Keratinocyte (primary cell): ENCODE results near the gene UBQLN3. TPM values are rescaled to one million over a fixed set of nuclear protein-coding genes. Genes with fewer than 3 reads are reported as not detected.

Experiments used
- DNase-seq: peaks from one replicate; pipeline ENCODE4 v3.0.0-alpha.2; 2011; ENCODE audit warnings: low read depth, missing footprints, low spot score
- FAIRE-seq: peaks from 2 replicates; lab custom pipeline; 2011; peaks lifted over from hg19 to GRCh38; lab: Jason Lieb, UNC
- H2AFZ ChIP-seq: 2 replicates; pipeline ENCODE4 v1.6.0; 2012; ENCODE audit warnings: low read length, control low read depth, inconsistent platforms; ENCODE audit not compliant: control insufficient read depth
- H3K27ac ChIP-seq: 2 replicates; pipeline ENCODE4 v1.5.1; 2011; ENCODE audit warnings: low read length; ENCODE audit not compliant: control insufficient read depth, insufficient read depth
- H3K27me3 ChIP-seq: 3 replicates; pipeline ENCODE4 v1.6.0; 2011; ENCODE audit warnings: low read length; ENCODE audit not compliant: control insufficient read depth, insufficient read depth; ENCODE audit errors: extremely low read depth
- H3K36me3 ChIP-seq, 2 experiments: 2 replicates in 1 of 2; 3 replicates in 1 of 2; pipeline ENCODE4 v1.5.1; 2011; ENCODE audit warnings: low read length in 2 of 2, mild to moderate bottlenecking in 1 of 2; ENCODE audit not compliant: control insufficient read depth in 2 of 2, insufficient read depth in 2 of 2; ENCODE audit errors: extremely low read depth in 1 of 2
- H3K4me1 ChIP-seq: 3 replicates; pipeline ENCODE4 v1.5.1; 2011; ENCODE audit warnings: low read length; ENCODE audit not compliant: control insufficient read depth, insufficient read depth; ENCODE audit errors: extremely low read depth
- H3K4me2 ChIP-seq: 3 replicates; pipeline ENCODE4 v1.6.0; 2011; ENCODE audit warnings: low read depth, low read length; ENCODE audit not compliant: control insufficient read depth, insufficient read depth; ENCODE audit errors: extremely low read depth
- H3K4me3 ChIP-seq, 3 experiments: fragments of 200-600 bp in 1 of 3; sonication (generic) in 1 of 3; 2 replicates in 2 of 3; 3 replicates in 1 of 3; pipeline ENCODE4 v1.5.1; 2011 to 2016; ENCODE audit warnings: low read length in 3 of 3, mild to moderate bottlenecking in 3 of 3, control low read depth in 2 of 3, inconsistent platforms in 1 of 3, low read depth in 1 of 3, mixed read lengths in 1 of 3, mixed run types in 1 of 3, moderate library complexity in 1 of 3; ENCODE audit not compliant: control insufficient read depth in 2 of 3, insufficient read depth in 2 of 3; ENCODE audit errors: extremely low read depth in 1 of 3
- H3K79me2 ChIP-seq: 2 replicates; pipeline ENCODE4 v1.6.0; 2012; ENCODE audit warnings: low read length; ENCODE audit not compliant: control insufficient read depth, insufficient read depth
- H3K9ac ChIP-seq: 3 replicates; pipeline ENCODE4 v1.6.0; 2011; ENCODE audit warnings: low read length; ENCODE audit not compliant: control insufficient read depth, insufficient read depth; ENCODE audit errors: extremely low read depth
- H3K9me1 ChIP-seq: 3 replicates; pipeline ENCODE4 v1.6.0; 2011; ENCODE audit warnings: low read length; ENCODE audit not compliant: control insufficient read depth, insufficient read depth; ENCODE audit errors: extremely low read depth
- H3K9me3 ChIP-seq: 2 replicates; pipeline ENCODE4 v1.5.1; 2012; ENCODE audit warnings: low read depth, low read length; ENCODE audit not compliant: control insufficient read depth
- H4K20me1 ChIP-seq: 3 replicates; pipeline ENCODE4 v1.6.0; 2011; ENCODE audit warnings: low read length; ENCODE audit not compliant: control insufficient read depth, insufficient read depth; ENCODE audit errors: extremely low read depth
- CTCF ChIP-seq, 3 experiments: IDR thresholded peaks in 1 of 3; conservative IDR thresholded peaks in 1 of 3; optimal IDR thresholded peaks in 1 of 3; 2 replicates in 2 of 3; 3 replicates in 1 of 3; pipeline versions ENCODE3 to v1.5.1; 2011; ENCODE audit warnings: low read length in 3 of 3, mild to moderate bottlenecking in 3 of 3, moderate library complexity in 2 of 3, control low read depth in 1 of 3, inconsistent platforms in 1 of 3; ENCODE audit not compliant: insufficient read depth in 2 of 3; ENCODE audit errors: extremely low read depth in 1 of 3
- EZH2 ChIP-seq: IDR thresholded peaks from one replicate; pipeline ENCODE4 v1.6.1; 2012; ENCODE audit warnings: inconsistent platforms, mild to moderate bottlenecking, low read length, moderate library complexity
- dilution Hi-C: fragments of 300-500 bp; cut with MboI; formaldehyde crosslinking; loops from one replicate; pipeline ENCODE4 v1.7.0; 2020; ENCODE audit warnings: low sequenced_read_pairs; ENCODE audit not compliant: extremely low pct_ligation_motif_present
- polyA plus RNA-seq, 5 experiments: library from polyadenylated mRNA; depleted of rRNA in 3 of 5; stranded (reverse) in 3 of 5; stranded (forward) in 1 of 5; unstranded in 1 of 5; fragments of >200 nt; gene quantifications; 1 replicate in 1 of 5; 2 replicates in 3 of 5; 3 replicates in 1 of 5; pipeline versions ENCODE4 v1.2.1 to v1.2.3, GENCODE V29; 2011 to 2012; ENCODE audit warnings: missing spikeins in 2 of 5, low read depth in 1 of 5, low replicate concordance in 1 of 5

Gene UBQLN3
- polyA plus RNA-seq, 1 donor (not counting 4 experiments of a cell fraction or from before 2014, with no cell fraction given), result not detected

GRCh38 chr11:5489576-5490357 is 20.0 kb downstream of the UBQLN3 start:
- Histone ChIP-seq H3K36me3 (no peaks in the 10 kb centered on the region), H3K9ac (no peak overlapping the region), H4K20me1 (no peaks in the 10 kb centered on the region), H3K27me3 (no peaks in the 10 kb centered on the region), H3K4me3 (no peak overlapping the region), H3K79me2 (no peaks in the 10 kb centered on the region), H3K27ac (no peak overlapping the region), H3K4me1 (no peaks in the 10 kb centered on the region), H3K4me2 (no peak overlapping the region), H3K9me3 (no peaks in the 10 kb centered on the region), H3K9me1 (no peaks in the 10 kb centered on the region), H2AFZ (no peak overlapping the region)
- dilution Hi-C loops, result no loop called here
- TF ChIP-seq EZH2 (no peak), CTCF (optimal IDR thresholded peaks at IDR 0.05 in 1 of 3, IDR thresholded peaks at IDR 0.05 in 1 of 3, conservative IDR thresholded peaks at IDR 0.05 in 1 of 3; ENCODE audit: extremely low read depth in 1 of 3, insufficient read depth in 2 of 3, low read length in 3 of 3) (no peak)
- DNase-seq (no peak), FAIRE-seq (no peak)

GRCh38 chr11:5488798-5489399 is 20.9 kb downstream of the UBQLN3 start:
- no peaks in the 10 kb centered on the region for H4K20me1 ChIP-seq
- H3K4me3 ChIP-seq, result no peak overlapping the region
- no peaks in the 10 kb centered on the region for H3K4me1 ChIP-seq
- no peak overlapping the region for H3K9ac ChIP-seq
- H3K36me3 ChIP-seq, result no peaks in the 10 kb centered on the region
- H3K9me3 ChIP-seq, result no peaks in the 10 kb centered on the region
- FAIRE-seq (no peak), DNase-seq (no peak)
- H3K27me3 ChIP-seq, result no peaks in the 10 kb centered on the region
- no peak overlapping the region for H3K27ac ChIP-seq
- H2AFZ ChIP-seq, result no peak overlapping the region
- no peak overlapping the region for H3K4me2 ChIP-seq
- no peaks in the 10 kb centered on the region for H3K79me2 ChIP-seq
- dilution Hi-C loops, result no loop called here
- H3K9me1 ChIP-seq, result no peaks in the 10 kb centered on the region
- no peak for TF ChIP-seq EZH2
- TF ChIP-seq CTCF (optimal IDR thresholded peaks at IDR 0.05 in 1 of 3, IDR thresholded peaks at IDR 0.05 in 1 of 3, conservative IDR thresholded peaks at IDR 0.05 in 1 of 3; ENCODE audit: extremely low read depth in 1 of 3, insufficient read depth in 2 of 3, low read length in 3 of 3), result no peak
